ENCODE data around the gene PCDHGB5. TPM values are rescaled to one million over a fixed set of nuclear protein-coding genes. Genes with fewer than 3 reads are reported as not detected.
"Not testable (repeated sequence)": the region's sequence is repeated elsewhere in the genome, so short reads cannot be mapped to it uniquely, and the experiment has no call there.

The PCDHGB5 gene
- total RNA-seq, 1 donor from 2014 or later = 18.1 TPM

GRCh38 chr5:141412854-141413539, 15.2 kb downstream of the PCDHGB5 start, which contains the start of gene PCDHGA10:
PCDHGA10 (plus strand) TSS chr5:141412987; CDS start chr5:141413176, 189 bp downstream.
- DNase-seq = no peak

GRCh38 chr5:141413540-141414069, 15.9 kb downstream of the PCDHGB5 start:
- no peak for DNase-seq

GRCh38 chr5:141414548-141415274, 17.0 kb downstream of the PCDHGB5 start:
- not testable (repeated sequence) for DNase-seq

GRCh38 chr5:141415275-141415618, 17.5 kb downstream of the PCDHGB5 start:
- not testable (repeated sequence) for DNase-seq

GRCh38 chr5:141417494-141418172, 19.9 kb downstream of the PCDHGB5 start, which contains the start of gene PCDHGB7:
PCDHGB7 (plus strand) TSS chr5:141417677; CDS start chr5:141417860, 183 bp downstream.
- DNase-seq = not testable (repeated sequence)

- DNase-seq = no peak
These were observed 21.5 kb downstream of the PCDHGB5 start for GRCh38 chr5:141419074-141419880.

- no peak for DNase-seq
These were observed 23.2 kb downstream of the PCDHGB5 start, which contains the start of gene PCDHGA11 for GRCh38 chr5:141420855-141421488. PCDHGA11 (plus strand) TSS chr5:141421051; CDS start chr5:141421228, 177 bp downstream.

- no peak for DNase-seq
These were observed 23.7 kb downstream of the PCDHGB5 start for GRCh38 chr5:141421489-141421855.

- no peak for DNase-seq
These were observed 25.1 kb downstream of the PCDHGB5 start for GRCh38 chr5:141422742-141423291.

- DNase-seq = no peak
These were observed 30.2 kb downstream of the PCDHGB5 start for GRCh38 chr5:141427783-141428426.

- no peak for DNase-seq
These were observed 32.8 kb downstream of the PCDHGB5 start, which contains the start of gene PCDHGA12 for GRCh38 chr5:141430332-141431113. PCDHGA12 (plus strand) TSS chr5:141430507; CDS start chr5:141430760, 253 bp downstream.

GRCh38 chr5:141431286-141431685, 33.5 kb downstream of the PCDHGB5 start:
- no peak for DNase-seq

- DNase-seq = not testable (repeated sequence)
These were observed 34.6 kb downstream of the PCDHGB5 start for GRCh38 chr5:141432308-141432707.

GRCh38 chr5:141432726-141433125, 35.0 kb downstream of the PCDHGB5 start:
- DNase-seq = not testable (repeated sequence)

GRCh38 chr5:141434006-141434405, 36.3 kb downstream of the PCDHGB5 start:
- DNase-seq = no peak

GRCh38 chr5:141437221-141437620, 39.5 kb downstream of the PCDHGB5 start:
- no peak for DNase-seq

- DNase-seq = no peak
These were observed 41.8 kb downstream of the PCDHGB5 start for GRCh38 chr5:141439411-141440141.

- DNase-seq = no peak
These were observed 42.6 kb downstream of the PCDHGB5 start for GRCh38 chr5:141440341-141440740.
